Stimulated activated naive CD8-positive, alpha-beta T cell treated with anti-CD3 and anti-CD28 coated beads, Interleukin-15, Interleukin-2, amounts not matched to agents 100 ng/mL and 50 ng/mL, for 24 hours (primary cell): Measurements from ENCODE around the gene CLMN.

Experiments
- H3K27ac Mint-ChIP-seq: one replicate; pipeline ENCODE4 v1.8.0; 2021; ENCODE audit warnings: mild to moderate bottlenecking, mixed read lengths
- H3K27me3 Mint-ChIP-seq: one replicate; pipeline ENCODE4 v1.8.0; 2021; ENCODE audit warnings: mixed read lengths
- H3K36me3 Mint-ChIP-seq: one replicate; pipeline ENCODE4 v1.8.0; 2021; ENCODE audit warnings: low read depth, mixed read lengths
- H3K4me1 Mint-ChIP-seq: one replicate; pipeline ENCODE4 v1.8.0; 2021; ENCODE audit warnings: low read depth, mixed read lengths
- H3K4me3 Mint-ChIP-seq: one replicate; pipeline ENCODE4 v1.8.0; 2021; ENCODE audit warnings: mild to moderate bottlenecking, mixed read lengths
- H3K9me3 Mint-ChIP-seq: one replicate; pipeline ENCODE4 v1.8.0; 2021; ENCODE audit warnings: mixed read lengths

Gene CLMN

GRCh38 chr14:95318399-95319311 is 1.1 kb downstream of the CLMN start:
- no peaks in the 10 kb centered on the region for H3K36me3 Mint-ChIP-seq
- peaks cover 41% of the 10 kb centered on the region for H3K27me3 Mint-ChIP-seq
- no peaks in the 10 kb centered on the region for H3K9me3 Mint-ChIP-seq
- peaks cover 17% of the 10 kb centered on the region for H3K4me1 Mint-ChIP-seq
- no peak overlapping the region for H3K27ac Mint-ChIP-seq
- H3K4me3 Mint-ChIP-seq, result peak overlapping the region; percentile 67

GRCh38 chr14:95317817-95318343 is 1.8 kb downstream of the CLMN start:
- Mint-ChIP-seq H3K4me3 (no peak overlapping the region), H3K27ac (no peak overlapping the region), H3K36me3 (no peaks in the 10 kb centered on the region), H3K9me3 (no peaks in the 10 kb centered on the region), H3K4me1 (peaks cover 17% of the 10 kb centered on the region), H3K27me3 (peaks cover 41% of the 10 kb centered on the region)

- H3K4me1 Mint-ChIP-seq, result peaks cover 17% of the 10 kb centered on the region
- H3K9me3 Mint-ChIP-seq, result no peaks in the 10 kb centered on the region
- H3K4me3 Mint-ChIP-seq, result no peak overlapping the region
- peaks cover 37% of the 10 kb centered on the region for H3K27me3 Mint-ChIP-seq
- no peak overlapping the region for H3K27ac Mint-ChIP-seq
- H3K36me3 Mint-ChIP-seq, result no peaks in the 10 kb centered on the region
Measured at GRCh38 chr14:95316821-95317220, 2.9 kb downstream of the CLMN start.

GRCh38 chr14:95315579-95315978 is 4.1 kb downstream of the CLMN start:
- Mint-ChIP-seq H3K36me3 (no peaks in the 10 kb centered on the region), H3K4me1 (peaks cover 17% of the 10 kb centered on the region), H3K4me3 (no peak overlapping the region), H3K27ac (no peak overlapping the region), H3K27me3 (peaks cover 29% of the 10 kb centered on the region), H3K9me3 (no peaks in the 10 kb centered on the region)

GRCh38 chr14:95315156-95315555 is 4.6 kb downstream of the CLMN start:
- Mint-ChIP-seq H3K27me3 (peaks cover 29% of the 10 kb centered on the region), H3K9me3 (no peaks in the 10 kb centered on the region), H3K27ac (no peak overlapping the region)

GRCh38 chr14:95314609-95315008 is 5.1 kb downstream of the CLMN start:
- Mint-ChIP-seq H3K4me1 (peaks cover 17% of the 10 kb centered on the region), H3K9me3 (no peaks in the 10 kb centered on the region), H3K4me3 (no peak overlapping the region), H3K27ac (no peak overlapping the region), H3K36me3 (no peaks in the 10 kb centered on the region), H3K27me3 (peaks cover 29% of the 10 kb centered on the region)

More at GRCh38 chr14:95315156-95315555, 4.6 kb downstream of the CLMN start:
- Mint-ChIP-seq H3K4me3 (no peak overlapping the region), H3K36me3 (no peaks in the 10 kb centered on the region), H3K4me1 (peaks cover 17% of the 10 kb centered on the region)

- Mint-ChIP-seq H3K4me3 (no peak overlapping the region), H3K27ac (no peak overlapping the region), H3K4me1 (peaks cover 12% of the 10 kb centered on the region), H3K36me3 (no peaks in the 10 kb centered on the region), H3K9me3 (no peaks in the 10 kb centered on the region), H3K27me3 (peaks cover 23% of the 10 kb centered on the region)
Measured at GRCh38 chr14:95313707-95314106, 6.0 kb downstream of the CLMN start.

- H3K9me3 Mint-ChIP-seq, result no peaks in the 10 kb centered on the region
- no peaks in the 10 kb centered on the region for H3K36me3 Mint-ChIP-seq
- H3K4me1 Mint-ChIP-seq, result peaks cover 12% of the 10 kb centered on the region
- no peak overlapping the region for H3K4me3 Mint-ChIP-seq
- H3K27ac Mint-ChIP-seq, result no peak overlapping the region
- H3K27me3 Mint-ChIP-seq, result peaks cover 18% of the 10 kb centered on the region
Measured at GRCh38 chr14:95313190-95313589, 6.5 kb downstream of the CLMN start.

- Mint-ChIP-seq H3K27me3 (peaks cover 11% of the 10 kb centered on the region), H3K27ac (no peak overlapping the region), H3K9me3 (no peaks in the 10 kb centered on the region), H3K4me1 (peaks cover 12% of the 10 kb centered on the region), H3K4me3 (no peak overlapping the region), H3K36me3 (no peaks in the 10 kb centered on the region)
Measured at GRCh38 chr14:95312311-95312710, 7.4 kb downstream of the CLMN start.

GRCh38 chr14:95311752-95312151 is 8.0 kb downstream of the CLMN start:
- Mint-ChIP-seq H3K4me1 (peaks cover 12% of the 10 kb centered on the region), H3K4me3 (no peak overlapping the region), H3K27ac (no peak overlapping the region), H3K27me3 (peaks cover 5% of the 10 kb centered on the region), H3K36me3 (no peaks in the 10 kb centered on the region), H3K9me3 (no peaks in the 10 kb centered on the region)

- no peak overlapping the region for H3K27ac Mint-ChIP-seq
- no peak overlapping the region for H3K4me3 Mint-ChIP-seq
Measured at GRCh38 chr14:95310635-95311380, 8.9 kb downstream of the CLMN start.

GRCh38 chr14:95309261-95310051 is 10.3 kb downstream of the CLMN start:
- Mint-ChIP-seq H3K4me3 (no peak overlapping the region), H3K4me1 (peaks cover 5% of the 10 kb centered on the region), H3K27ac (no peak overlapping the region), H3K9me3 (no peaks in the 10 kb centered on the region), H3K36me3 (no peaks in the 10 kb centered on the region), H3K27me3 (no peaks in the 10 kb centered on the region)

More at GRCh38 chr14:95310635-95311380, 8.9 kb downstream of the CLMN start:
- H3K36me3 Mint-ChIP-seq, result no peaks in the 10 kb centered on the region
- peaks cover 12% of the 10 kb centered on the region for H3K4me1 Mint-ChIP-seq
- no peaks in the 10 kb centered on the region for H3K27me3 Mint-ChIP-seq
- H3K9me3 Mint-ChIP-seq, result no peaks in the 10 kb centered on the region

- H3K4me1 Mint-ChIP-seq, result no peaks in the 10 kb centered on the region
- H3K36me3 Mint-ChIP-seq, result no peaks in the 10 kb centered on the region
- no peak overlapping the region for H3K4me3 Mint-ChIP-seq
- no peak overlapping the region for H3K27ac Mint-ChIP-seq
- no peaks in the 10 kb centered on the region for H3K27me3 Mint-ChIP-seq
- no peaks in the 10 kb centered on the region for H3K9me3 Mint-ChIP-seq
Measured at GRCh38 chr14:95308073-95308472, 11.6 kb downstream of the CLMN start.

GRCh38 chr14:95307402-95308041 is 12.2 kb downstream of the CLMN start:
- Mint-ChIP-seq H3K27ac (no peak overlapping the region), H3K4me1 (no peaks in the 10 kb centered on the region), H3K36me3 (no peaks in the 10 kb centered on the region), H3K9me3 (no peaks in the 10 kb centered on the region), H3K4me3 (no peak overlapping the region), H3K27me3 (no peaks in the 10 kb centered on the region)
